ENCODE data around the gene KRT86.
A peak's percentile ranks its signal among the peaks of the same experiment; 100 is the strongest.

KRT86 gene

DNA sequence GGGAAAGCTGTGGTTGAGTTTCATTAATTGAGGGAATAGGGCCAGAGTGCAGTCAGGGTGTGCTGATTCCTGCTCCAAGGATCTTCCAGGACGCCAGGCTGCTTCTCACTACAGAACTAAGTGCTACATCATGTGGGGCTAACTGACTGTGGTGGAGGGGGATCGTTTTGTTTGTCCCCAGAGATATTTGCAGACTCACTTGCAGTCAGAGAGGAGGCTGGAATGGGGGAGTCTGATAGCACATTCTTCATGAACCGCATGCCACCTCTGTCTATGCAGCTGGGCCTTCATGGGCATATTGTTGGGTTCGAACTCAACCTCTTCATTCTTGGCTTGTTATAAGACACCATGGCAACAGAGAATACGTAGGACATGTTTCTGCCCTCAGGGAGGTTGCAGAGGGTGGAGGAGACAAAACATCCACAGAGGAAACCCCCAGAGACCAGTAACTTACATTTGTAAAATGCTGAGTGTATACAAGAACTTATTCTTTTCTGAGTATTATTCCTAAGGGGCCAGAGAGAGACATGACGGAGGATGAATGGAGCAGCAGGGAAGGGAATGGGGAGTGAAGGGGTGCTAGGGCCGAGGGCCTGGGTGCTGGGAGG, 28.4 kb upstream of the KRT86 start:
- Histone ChIP-seq H3K27ac (ENCODE audit: low read length) (peak overlapping the region; percentile 65; the same call in 1 of the 2 replicates), H2AFZ (ENCODE audit: low read depth, low read length) (no peak overlapping the region), H3K36me3 (replicated peaks; ENCODE audit: low read depth, low read length) (no peaks in the 10 kb centered on the region), H4K20me1 (ENCODE audit: insufficient read depth, low read length) (no peaks in the 10 kb centered on the region), H3K27me3 (ENCODE audit: low read depth, low read length) (no peaks in the 10 kb centered on the region), H3K9me3 (ENCODE audit: insufficient read depth, low read length) (no peaks in the 10 kb centered on the region), H3K4me2 (ENCODE audit: low read length) (peak overlapping the region; percentile 89), H3K79me2 (ENCODE audit: low read length) (no peaks in the 10 kb centered on the region), H3K9ac (ENCODE audit: low read length) (peak overlapping the region; percentile 45; the same call in 1 of the 2 replicates), H3K4me1 (ENCODE audit: low read length) (peaks cover 58% of the 10 kb centered on the region), H3K4me3 (ENCODE audit: low read length) (peak overlapping the region; percentile 75; the same call in 1 of the 2 replicates)
- TF ChIP-seq, protein P1, sequence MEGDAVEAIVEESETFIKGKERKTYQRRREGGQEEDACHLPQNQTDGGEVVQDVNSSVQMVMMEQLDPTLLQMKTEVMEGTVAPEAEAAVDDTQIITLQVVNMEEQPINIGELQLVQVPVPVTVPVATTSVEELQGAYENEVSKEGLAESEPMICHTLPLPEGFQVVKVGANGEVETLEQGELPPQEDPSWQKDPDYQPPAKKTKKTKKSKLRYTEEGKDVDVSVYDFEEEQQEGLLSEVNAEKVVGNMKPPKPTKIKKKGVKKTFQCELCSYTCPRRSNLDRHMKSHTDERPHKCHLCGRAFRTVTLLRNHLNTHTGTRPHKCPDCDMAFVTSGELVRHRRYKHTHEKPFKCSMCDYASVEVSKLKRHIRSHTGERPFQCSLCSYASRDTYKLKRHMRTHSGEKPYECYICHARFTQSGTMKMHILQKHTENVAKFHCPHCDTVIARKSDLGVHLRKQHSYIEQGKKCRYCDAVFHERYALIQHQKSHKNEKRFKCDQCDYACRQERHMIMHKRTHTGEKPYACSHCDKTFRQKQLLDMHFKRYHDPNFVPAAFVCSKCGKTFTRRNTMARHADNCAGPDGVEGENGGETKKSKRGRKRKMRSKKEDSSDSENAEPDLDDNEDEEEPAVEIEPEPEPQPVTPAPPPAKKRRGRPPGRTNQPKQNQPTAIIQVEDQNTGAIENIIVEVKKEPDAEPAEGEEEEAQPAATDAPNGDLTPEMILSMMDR (IDR thresholded peaks at IDR 0.05; ENCODE audit: low read depth, low read length): no peak
- no peak for TF ChIP-seq EZH2phosphoT487 (IDR thresholded peaks at IDR 0.05; ENCODE audit: low read depth)

DNA sequence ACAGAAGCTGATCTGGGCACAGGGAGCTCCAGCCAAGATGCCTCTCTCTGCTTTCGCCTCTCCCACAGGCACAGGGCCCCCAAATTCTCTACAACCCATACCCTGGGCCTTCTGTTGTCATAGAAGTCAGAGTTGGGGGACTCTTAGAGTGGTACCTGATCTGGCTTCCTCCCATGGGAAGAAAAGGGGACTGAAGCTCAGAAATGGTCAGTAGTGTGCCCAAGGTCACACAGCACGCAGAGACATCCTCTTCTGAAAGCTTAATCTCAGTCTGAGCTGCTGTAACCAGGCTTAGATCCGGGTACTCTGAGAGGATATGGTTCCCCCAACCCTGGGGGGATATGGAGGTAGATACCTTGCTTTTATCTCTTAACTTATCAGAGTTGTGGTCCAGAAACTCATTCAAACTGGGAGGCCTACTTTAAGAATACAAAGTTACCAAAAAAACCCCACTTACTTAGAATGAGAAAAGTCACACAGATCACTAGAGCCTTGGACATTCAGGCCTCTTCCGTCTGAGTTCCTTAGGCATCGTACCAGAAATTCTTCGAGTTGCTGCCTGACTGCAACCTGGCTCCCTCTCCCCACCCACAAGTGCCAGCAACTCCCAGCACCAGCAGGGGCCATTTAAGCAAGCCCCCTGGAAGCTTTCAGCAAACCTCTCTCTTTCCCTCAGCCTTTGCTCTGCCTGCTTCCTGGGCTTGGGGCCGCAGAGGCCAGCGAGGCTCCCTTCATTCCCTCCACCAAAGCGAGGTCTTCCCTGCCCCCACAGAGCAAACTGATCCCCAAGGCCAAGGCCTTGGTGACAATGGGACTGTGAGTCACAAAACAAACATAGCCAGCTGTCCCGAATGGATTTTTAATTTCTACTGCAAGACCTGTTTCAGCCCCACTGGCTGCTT, 27.5 kb upstream of the KRT86 start:
- H3K4me3 ChIP-seq (ENCODE audit: low read length): peak overlapping the region; percentile 75; the same call in 1 of the 2 replicates

DNA sequence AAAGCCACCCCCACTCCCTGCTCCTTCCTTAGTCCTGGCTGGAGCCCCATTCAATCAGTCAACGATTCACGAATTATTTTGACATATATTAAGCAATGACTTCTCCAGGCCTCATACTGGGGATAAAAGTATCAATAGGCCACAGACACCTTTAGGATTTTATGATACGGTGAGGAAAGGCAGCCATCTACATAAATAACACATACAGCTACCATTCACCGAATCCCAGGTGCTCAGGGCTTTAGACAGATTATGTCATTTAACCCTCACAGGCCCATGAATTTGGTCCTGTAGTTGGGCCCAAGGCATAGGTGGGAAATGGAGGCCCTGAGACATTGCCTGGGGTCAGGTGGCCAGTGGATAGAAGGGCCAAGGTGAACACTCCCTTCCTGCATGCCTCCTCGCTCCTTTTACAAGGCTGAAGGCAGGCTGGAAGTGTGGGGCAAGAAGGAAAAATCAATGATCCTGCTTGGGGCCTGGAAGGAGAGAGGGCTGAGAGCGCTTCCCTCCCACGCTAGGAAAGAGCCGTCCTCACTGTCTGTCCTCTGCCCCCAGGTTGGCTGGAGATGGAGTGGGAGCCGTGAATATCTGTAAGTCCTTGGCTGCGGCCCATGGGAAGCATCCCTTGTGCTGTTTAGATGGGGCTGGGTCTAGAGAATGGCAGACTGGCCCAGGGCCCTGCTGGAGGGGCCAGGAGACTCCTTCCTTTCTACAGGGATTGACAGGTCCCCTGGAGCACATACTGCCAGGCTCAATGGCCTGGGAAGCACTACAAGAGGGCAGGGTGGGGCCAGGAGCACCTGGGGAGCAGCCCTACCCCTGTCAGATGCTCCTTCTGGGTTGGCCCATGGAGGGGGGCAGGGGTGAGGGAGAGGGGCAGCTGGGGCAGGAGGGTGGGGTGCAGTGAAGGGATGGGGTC, 26.6 kb upstream of the KRT86 start:
- Histone ChIP-seq H3K27me3 (ENCODE audit: low read depth, low read length) (no peaks in the 10 kb centered on the region), H3K27ac (ENCODE audit: low read length) (no peak overlapping the region), H3K36me3 (replicated peaks; ENCODE audit: low read depth, low read length) (no peaks in the 10 kb centered on the region), H3K79me2 (ENCODE audit: low read length) (no peaks in the 10 kb centered on the region), H2AFZ (ENCODE audit: low read depth, low read length) (no peak overlapping the region), H3K9ac (ENCODE audit: low read length) (no peak overlapping the region), H4K20me1 (ENCODE audit: insufficient read depth, low read length) (no peaks in the 10 kb centered on the region), H3K4me2 (ENCODE audit: low read length) (no peak overlapping the region; the same call in 1 of the 2 replicates), H3K4me3 (ENCODE audit: low read length) (no peak overlapping the region), H3K4me1 (ENCODE audit: low read length) (peaks cover 56% of the 10 kb centered on the region), H3K9me3 (ENCODE audit: insufficient read depth, low read length) (no peaks in the 10 kb centered on the region)
- TF ChIP-seq, protein P1 (IDR thresholded peaks at IDR 0.05; ENCODE audit: low read depth, low read length): no peak
- no peak for TF ChIP-seq EZH2phosphoT487 (IDR thresholded peaks at IDR 0.05; ENCODE audit: low read depth)

More for the DNA sequence above, 27.5 kb upstream of the KRT86 start:
- no peaks in the 10 kb centered on the region for H4K20me1 ChIP-seq (ENCODE audit: insufficient read depth, low read length)
- no peaks in the 10 kb centered on the region for H3K27me3 ChIP-seq (ENCODE audit: low read depth, low read length)
- H3K4me2 ChIP-seq (ENCODE audit: low read length): peak overlapping the region; percentile 89
- no peaks in the 10 kb centered on the region for H3K79me2 ChIP-seq (ENCODE audit: low read length)
- H3K9ac ChIP-seq (ENCODE audit: low read length): peak overlapping the region; percentile 45; the same call in 1 of the 2 replicates
- no peaks in the 10 kb centered on the region for H3K36me3 ChIP-seq (replicated peaks; ENCODE audit: low read depth, low read length)
- H3K9me3 ChIP-seq (ENCODE audit: insufficient read depth, low read length): no peaks in the 10 kb centered on the region
- no peak for TF ChIP-seq EZH2phosphoT487 (IDR thresholded peaks at IDR 0.05; ENCODE audit: low read depth)
- TF ChIP-seq, protein P1 (IDR thresholded peaks at IDR 0.05; ENCODE audit: low read depth, low read length): no peak
- peak overlapping the region; percentile 65 for H3K27ac ChIP-seq (ENCODE audit: low read length)
- no peak overlapping the region for H2AFZ ChIP-seq (ENCODE audit: low read depth, low read length)
- peaks cover 58% of the 10 kb centered on the region for H3K4me1 ChIP-seq (ENCODE audit: low read length)

Measured in OCI-LY3 (cell line).